Measurements from ENCODE around the gene MANBA. TPM values are rescaled to one million over a fixed set of nuclear protein-coding genes. Genes with fewer than 3 reads are reported as not detected.

Gene MANBA
- total RNA-seq, 3 donors from 2014 or later (not counting 1 experiment from before 2014, with no cell fraction given) = 38.1 to 43.2 (median 40.8) TPM

DNA sequence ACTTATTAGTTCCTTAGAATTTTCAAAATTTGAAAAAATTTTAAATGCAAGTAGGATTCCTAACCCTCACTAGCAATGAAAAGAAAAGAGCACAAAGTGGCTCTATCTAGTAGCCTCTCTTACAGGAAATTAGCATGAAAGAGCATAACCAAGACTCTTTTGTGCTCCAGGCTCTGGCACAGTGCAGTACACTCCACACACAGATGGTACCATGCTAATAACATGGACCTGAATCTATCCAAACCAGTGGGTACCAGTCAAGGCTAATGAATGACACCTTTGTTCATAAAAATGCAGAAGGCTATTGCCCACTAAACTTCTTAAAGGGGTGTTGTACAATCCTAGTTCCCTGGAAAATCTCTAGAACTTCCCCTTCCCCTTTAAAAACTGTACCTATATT lies 119.0 kb downstream of the MANBA start:
- H3K36me3 ChIP-seq (ENCODE audit: control insufficient read depth, insufficient read depth, low read length) = peaks cover 12% of the 10 kb centered on the region
- no peak overlapping the region for H3K27ac Mint-ChIP-seq
- no peaks in the 10 kb centered on the region for H3K4me1 Mint-ChIP-seq

DNA sequence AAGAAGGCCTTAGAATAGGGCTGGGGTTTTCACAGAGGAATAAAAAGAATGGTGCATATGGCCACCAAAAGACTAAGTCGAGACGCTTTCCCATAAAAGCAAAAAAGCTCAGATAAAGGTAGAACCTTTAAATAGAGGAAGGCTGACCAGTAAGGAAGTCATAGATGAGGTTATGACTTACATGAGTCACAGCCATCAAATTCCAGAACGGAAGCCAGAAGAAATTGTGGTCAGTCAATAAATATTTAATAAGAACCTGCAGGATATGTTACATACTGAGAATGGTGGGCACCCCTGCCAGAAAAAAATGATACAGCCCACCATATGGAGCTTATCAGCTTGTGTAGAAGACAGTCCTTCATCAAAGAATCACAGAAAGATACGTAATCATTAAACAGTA lies 120.1 kb downstream of the MANBA start:
- H3K27me3 ChIP-seq (ENCODE audit: control insufficient read depth, insufficient read depth, low read length) = no peaks in the 10 kb centered on the region
- H3K4me1 ChIP-seq (ENCODE audit: control insufficient read depth, insufficient read depth, low read length) = no peaks in the 10 kb centered on the region
- no peaks in the 10 kb centered on the region for H3K27me3 Mint-ChIP-seq (ENCODE audit: low read depth in 2 of 2)
- H3K4me3 Mint-ChIP-seq = no peak overlapping the region
- no peaks in the 10 kb centered on the region for H3K9me3 ChIP-seq (ENCODE audit: control insufficient read depth, insufficient read depth, low read length)
- WGBS (ENCODE audit: insufficient coverage) = 96% methylated on average over 4 of the region's 4 CpGs
- H3K36me3 Mint-ChIP-seq = no peaks in the 10 kb centered on the region
- intact Hi-C loops (cut with micrococcal nuclease) = no loop called here
- ATAC-seq (no peak), DNase-seq (no peak)
- H3K27ac Mint-ChIP-seq = peak overlapping the region in 1 of 2 donors; percentile 24
- H3K9me3 Mint-ChIP-seq = no peaks in the 10 kb centered on the region
- H3K4me1 Mint-ChIP-seq = no peaks in the 10 kb centered on the region
- no peak overlapping the region for H3K4me3 ChIP-seq (ENCODE audit: low read length)
- H3K27ac ChIP-seq (ENCODE audit: low read length) = no peak overlapping the region
- peaks cover 14% of the 10 kb centered on the region for H3K36me3 ChIP-seq (ENCODE audit: control insufficient read depth, insufficient read depth, low read length)
- TF ChIP-seq, protein P1, sequence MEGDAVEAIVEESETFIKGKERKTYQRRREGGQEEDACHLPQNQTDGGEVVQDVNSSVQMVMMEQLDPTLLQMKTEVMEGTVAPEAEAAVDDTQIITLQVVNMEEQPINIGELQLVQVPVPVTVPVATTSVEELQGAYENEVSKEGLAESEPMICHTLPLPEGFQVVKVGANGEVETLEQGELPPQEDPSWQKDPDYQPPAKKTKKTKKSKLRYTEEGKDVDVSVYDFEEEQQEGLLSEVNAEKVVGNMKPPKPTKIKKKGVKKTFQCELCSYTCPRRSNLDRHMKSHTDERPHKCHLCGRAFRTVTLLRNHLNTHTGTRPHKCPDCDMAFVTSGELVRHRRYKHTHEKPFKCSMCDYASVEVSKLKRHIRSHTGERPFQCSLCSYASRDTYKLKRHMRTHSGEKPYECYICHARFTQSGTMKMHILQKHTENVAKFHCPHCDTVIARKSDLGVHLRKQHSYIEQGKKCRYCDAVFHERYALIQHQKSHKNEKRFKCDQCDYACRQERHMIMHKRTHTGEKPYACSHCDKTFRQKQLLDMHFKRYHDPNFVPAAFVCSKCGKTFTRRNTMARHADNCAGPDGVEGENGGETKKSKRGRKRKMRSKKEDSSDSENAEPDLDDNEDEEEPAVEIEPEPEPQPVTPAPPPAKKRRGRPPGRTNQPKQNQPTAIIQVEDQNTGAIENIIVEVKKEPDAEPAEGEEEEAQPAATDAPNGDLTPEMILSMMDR (IDR thresholded peaks at IDR 0.05) = no peak

More for the DNA sequence above, 119.0 kb downstream of the MANBA start:
- Histone ChIP-seq H3K9me3 (ENCODE audit: control insufficient read depth, insufficient read depth, low read length) (no peaks in the 10 kb centered on the region), H3K4me1 (ENCODE audit: control insufficient read depth, insufficient read depth, low read length) (no peaks in the 10 kb centered on the region), H3K4me3 (ENCODE audit: low read length) (no peak overlapping the region), H3K27me3 (ENCODE audit: control insufficient read depth, insufficient read depth, low read length) (no peaks in the 10 kb centered on the region), H3K27ac (ENCODE audit: low read length) (no peak overlapping the region)
- H3K9me3 Mint-ChIP-seq = no peaks in the 10 kb centered on the region
- TF ChIP-seq, protein P1 (IDR thresholded peaks at IDR 0.05) = no peak
- intact Hi-C loops (cut with micrococcal nuclease) = no loop called here
- DNase-seq = no peak
- no peaks in the 10 kb centered on the region for H3K36me3 Mint-ChIP-seq
- H3K4me3 Mint-ChIP-seq = no peak overlapping the region
- no peaks in the 10 kb centered on the region for H3K27me3 Mint-ChIP-seq (ENCODE audit: low read depth in 2 of 2)
- no peak for ATAC-seq

DNA sequence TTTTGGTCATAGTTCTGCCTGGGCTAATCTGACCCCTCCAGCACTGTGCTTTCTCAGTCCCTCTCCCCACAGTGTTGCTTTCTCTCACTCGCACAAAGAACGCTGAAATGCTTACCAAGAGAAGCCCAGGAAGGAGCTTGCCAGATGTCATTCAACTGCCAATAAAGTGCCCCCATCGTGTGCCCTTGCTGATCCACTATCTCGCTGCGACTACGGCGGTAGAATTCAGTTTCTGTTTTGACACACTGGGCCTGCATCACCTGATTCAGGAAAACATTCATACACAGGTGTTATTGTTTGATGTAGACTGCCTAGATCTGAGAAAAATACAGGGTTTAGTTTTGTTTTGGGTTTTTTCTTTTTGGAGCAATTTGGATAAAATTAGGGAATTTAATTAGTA lies 121.2 kb downstream of the MANBA start:
- Mint-ChIP-seq H3K27ac (no peak overlapping the region), H3K27me3 (ENCODE audit: low read depth in 2 of 2) (no peaks in the 10 kb centered on the region), H3K4me1 (peaks cover 3% of the 10 kb centered on the region in 2 donors), H3K4me3 (no peak overlapping the region), H3K9me3 (no peaks in the 10 kb centered on the region), H3K36me3 (no peaks in the 10 kb centered on the region)
- no peak for ATAC-seq
- Histone ChIP-seq H3K36me3 (ENCODE audit: control insufficient read depth, insufficient read depth, low read length) (peaks cover 18% of the 10 kb centered on the region), H3K9me3 (ENCODE audit: control insufficient read depth, insufficient read depth, low read length) (no peaks in the 10 kb centered on the region), H3K4me3 (ENCODE audit: low read length) (no peak overlapping the region), H3K4me1 (ENCODE audit: control insufficient read depth, insufficient read depth, low read length) (peaks cover 3% of the 10 kb centered on the region), H3K27ac (ENCODE audit: low read length) (no peak overlapping the region), H3K27me3 (ENCODE audit: control insufficient read depth, insufficient read depth, low read length) (no peaks in the 10 kb centered on the region)
- TF ChIP-seq, protein P1 (IDR thresholded peaks at IDR 0.05) = no peak
- intact Hi-C loops (cut with micrococcal nuclease) = no loop called here
- 94% methylated on average over 7 of the region's 7 CpGs for WGBS (ENCODE audit: insufficient coverage)
- peak in 1 of 2 donors; percentile 35 for DNase-seq

DNA sequence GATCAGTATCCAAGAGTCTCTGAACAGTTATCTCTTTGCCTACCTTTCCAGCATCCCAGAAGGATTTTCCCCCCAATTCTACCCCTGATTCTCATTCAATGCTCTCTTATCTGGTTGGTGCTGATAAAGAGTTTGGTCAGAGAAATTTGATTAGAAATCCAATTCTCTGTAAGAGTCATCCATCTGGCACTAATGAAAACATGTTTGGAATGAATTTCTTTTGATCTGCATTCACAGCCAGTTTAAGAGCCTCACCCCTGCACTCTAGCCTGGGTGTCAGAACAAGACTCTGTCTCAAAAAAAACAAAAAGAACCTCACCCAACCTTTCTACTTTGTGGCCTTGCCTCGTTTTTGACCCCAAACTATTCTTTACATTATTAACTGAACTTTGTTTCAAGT lies 122.1 kb downstream of the MANBA start:
- Histone ChIP-seq H3K4me1 (ENCODE audit: control insufficient read depth, insufficient read depth, low read length) (peaks cover 8% of the 10 kb centered on the region), H3K9me3 (ENCODE audit: control insufficient read depth, insufficient read depth, low read length) (no peaks in the 10 kb centered on the region), H3K36me3 (ENCODE audit: control insufficient read depth, insufficient read depth, low read length) (peaks cover 19% of the 10 kb centered on the region), H3K4me3 (ENCODE audit: low read length) (no peak overlapping the region), H3K27me3 (ENCODE audit: control insufficient read depth, insufficient read depth, low read length) (no peaks in the 10 kb centered on the region), H3K27ac (ENCODE audit: low read length) (no peak overlapping the region)
- ATAC-seq (no peak), DNase-seq (no peak)
- no peak overlapping the region for H3K27ac Mint-ChIP-seq
- no peaks in the 10 kb centered on the region for H3K9me3 Mint-ChIP-seq
- no peaks in the 10 kb centered on the region for H3K36me3 Mint-ChIP-seq
- TF ChIP-seq, protein P1 (IDR thresholded peaks at IDR 0.05) = no peak
- no peak overlapping the region for H3K4me3 Mint-ChIP-seq
- peaks cover 4% of the 10 kb centered on the region in 2 donors for H3K4me1 Mint-ChIP-seq
- H3K27me3 Mint-ChIP-seq (ENCODE audit: low read depth in 2 of 2) = no peaks in the 10 kb centered on the region
- intact Hi-C loops (cut with micrococcal nuclease) = no loop called here
- WGBS (ENCODE audit: insufficient coverage) = 83% methylated on average over 1 of the region's 1 CpG
